ENCODE measurements around the gene PTCH1.

PTCH1 gene

GRCh38 chr9:95516734-95517558, at the start of gene PTCH1:
Gene PTCH1, minus strand, starts transcription at chr9:95516971.
- H4K20me1 ChIP-seq (ENCODE audit: insufficient read depth, low read length): no peaks in the 10 kb centered on the region
- H3K4me2 ChIP-seq (ENCODE audit: insufficient read depth, low read length): no peak within 1 kb of the TSS
- no peak for TF ChIP-seq EZH2 (IDR thresholded peaks at IDR 0.05; ENCODE audit: borderline replicate concordance, low read depth, low read length, severe bottlenecking)
- TF ChIP-seq, protein P1, sequence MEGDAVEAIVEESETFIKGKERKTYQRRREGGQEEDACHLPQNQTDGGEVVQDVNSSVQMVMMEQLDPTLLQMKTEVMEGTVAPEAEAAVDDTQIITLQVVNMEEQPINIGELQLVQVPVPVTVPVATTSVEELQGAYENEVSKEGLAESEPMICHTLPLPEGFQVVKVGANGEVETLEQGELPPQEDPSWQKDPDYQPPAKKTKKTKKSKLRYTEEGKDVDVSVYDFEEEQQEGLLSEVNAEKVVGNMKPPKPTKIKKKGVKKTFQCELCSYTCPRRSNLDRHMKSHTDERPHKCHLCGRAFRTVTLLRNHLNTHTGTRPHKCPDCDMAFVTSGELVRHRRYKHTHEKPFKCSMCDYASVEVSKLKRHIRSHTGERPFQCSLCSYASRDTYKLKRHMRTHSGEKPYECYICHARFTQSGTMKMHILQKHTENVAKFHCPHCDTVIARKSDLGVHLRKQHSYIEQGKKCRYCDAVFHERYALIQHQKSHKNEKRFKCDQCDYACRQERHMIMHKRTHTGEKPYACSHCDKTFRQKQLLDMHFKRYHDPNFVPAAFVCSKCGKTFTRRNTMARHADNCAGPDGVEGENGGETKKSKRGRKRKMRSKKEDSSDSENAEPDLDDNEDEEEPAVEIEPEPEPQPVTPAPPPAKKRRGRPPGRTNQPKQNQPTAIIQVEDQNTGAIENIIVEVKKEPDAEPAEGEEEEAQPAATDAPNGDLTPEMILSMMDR (IDR thresholded peaks at IDR 0.05; ENCODE audit: borderline replicate concordance, extremely low read depth, low read length, poor library complexity, severe bottlenecking): no peak
- ATAC-seq (ENCODE audit: insufficient read depth, low read depth): no peak
- H3K9me3 ChIP-seq (ENCODE audit: insufficient read depth, low read length, severe bottlenecking): no peaks in the 10 kb centered on the region
- no peak within 1 kb of the TSS for H3K27ac ChIP-seq (ENCODE audit: low read length)
- no peaks in the 10 kb centered on the region for H3K79me2 ChIP-seq (ENCODE audit: insufficient read depth, low read length)
- no peaks in the 10 kb centered on the region for H3K36me3 ChIP-seq (ENCODE audit: insufficient read depth, low read length)
- H3K4me1 ChIP-seq (ENCODE audit: insufficient read depth, low read length): no peaks in the 10 kb centered on the region
- no peak within 1 kb of the TSS for H3K4me3 ChIP-seq (ENCODE audit: low read depth in 1 of 2, low read length in 2 of 2)
- no peak for DNase-seq
- no peak within 1 kb of the TSS for H2AFZ ChIP-seq (ENCODE audit: low read depth, low read length)
- H3K27me3 ChIP-seq (ENCODE audit: insufficient read depth, low read length, poor library complexity): peaks cover 7% of the 10 kb centered on the region
- no peak within 1 kb of the TSS for H3K9ac ChIP-seq (ENCODE audit: low read depth, low read length)

- Histone ChIP-seq H3K27ac (ENCODE audit: low read length) (no peak overlapping the region), H3K9ac (ENCODE audit: low read depth, low read length) (no peak overlapping the region), H4K20me1 (ENCODE audit: insufficient read depth, low read length) (no peaks in the 10 kb centered on the region), H3K27me3 (ENCODE audit: insufficient read depth, low read length, poor library complexity) (no peaks in the 10 kb centered on the region), H3K4me2 (ENCODE audit: insufficient read depth, low read length) (no peak overlapping the region), H3K9me3 (ENCODE audit: insufficient read depth, low read length, severe bottlenecking) (no peaks in the 10 kb centered on the region), H3K79me2 (ENCODE audit: insufficient read depth, low read length) (no peaks in the 10 kb centered on the region), H3K4me1 (ENCODE audit: insufficient read depth, low read length) (no peaks in the 10 kb centered on the region), H3K4me3 (ENCODE audit: low read depth in 1 of 2, low read length in 2 of 2) (no peak overlapping the region), H3K36me3 (ENCODE audit: insufficient read depth, low read length) (no peaks in the 10 kb centered on the region), H2AFZ (ENCODE audit: low read depth, low read length) (no peak overlapping the region)
- TF ChIP-seq, protein P1 (IDR thresholded peaks at IDR 0.05; ENCODE audit: borderline replicate concordance, extremely low read depth, low read length, poor library complexity, severe bottlenecking): no peak
- no peak for TF ChIP-seq EZH2 (IDR thresholded peaks at IDR 0.05; ENCODE audit: borderline replicate concordance, low read depth, low read length, severe bottlenecking)
- DNase-seq: no peak
- ATAC-seq (ENCODE audit: insufficient read depth, low read depth): no peak
Observed at GRCh38 chr9:95565982-95566381, 49.2 kb upstream of the PTCH1 start.

- DNase-seq (no peak), ATAC-seq (ENCODE audit: insufficient read depth, low read depth) (no peak)
- H3K79me2 ChIP-seq (ENCODE audit: insufficient read depth, low read length): no peaks in the 10 kb centered on the region
- no peaks in the 10 kb centered on the region for H4K20me1 ChIP-seq (ENCODE audit: insufficient read depth, low read length)
- no peak overlapping the region for H3K27ac ChIP-seq (ENCODE audit: low read length)
- no peaks in the 10 kb centered on the region for H3K4me1 ChIP-seq (ENCODE audit: insufficient read depth, low read length)
- no peak overlapping the region for H3K4me3 ChIP-seq (ENCODE audit: low read depth in 1 of 2, low read length in 2 of 2)
- no peak overlapping the region for H2AFZ ChIP-seq (ENCODE audit: low read depth, low read length)
- no peak overlapping the region for H3K9ac ChIP-seq (ENCODE audit: low read depth, low read length)
- TF ChIP-seq, protein P1 (IDR thresholded peaks at IDR 0.05; ENCODE audit: borderline replicate concordance, extremely low read depth, low read length, poor library complexity, severe bottlenecking): no peak
- no peak for TF ChIP-seq EZH2 (IDR thresholded peaks at IDR 0.05; ENCODE audit: borderline replicate concordance, low read depth, low read length, severe bottlenecking)
- no peak overlapping the region for H3K4me2 ChIP-seq (ENCODE audit: insufficient read depth, low read length)
- no peaks in the 10 kb centered on the region for H3K9me3 ChIP-seq (ENCODE audit: insufficient read depth, low read length, severe bottlenecking)
- H3K36me3 ChIP-seq (ENCODE audit: insufficient read depth, low read length): no peaks in the 10 kb centered on the region
- H3K27me3 ChIP-seq (ENCODE audit: insufficient read depth, low read length, poor library complexity): peaks cover 7% of the 10 kb centered on the region
Observed at GRCh38 chr9:95561913-95562312, 45.1 kb upstream of the PTCH1 start.
